ENCODE data around the gene MCRIP1. TPM values are rescaled to one million over a fixed set of nuclear protein-coding genes. Genes with fewer than 3 reads are reported as not detected.
"Not testable (repeated sequence)": the region's sequence is repeated elsewhere in the genome, so short reads cannot be mapped to it uniquely, and the experiment has no call there.

MCRIP1 gene
- total RNA-seq, 1 experiment from 2014 or later: 126 TPM

DNA sequence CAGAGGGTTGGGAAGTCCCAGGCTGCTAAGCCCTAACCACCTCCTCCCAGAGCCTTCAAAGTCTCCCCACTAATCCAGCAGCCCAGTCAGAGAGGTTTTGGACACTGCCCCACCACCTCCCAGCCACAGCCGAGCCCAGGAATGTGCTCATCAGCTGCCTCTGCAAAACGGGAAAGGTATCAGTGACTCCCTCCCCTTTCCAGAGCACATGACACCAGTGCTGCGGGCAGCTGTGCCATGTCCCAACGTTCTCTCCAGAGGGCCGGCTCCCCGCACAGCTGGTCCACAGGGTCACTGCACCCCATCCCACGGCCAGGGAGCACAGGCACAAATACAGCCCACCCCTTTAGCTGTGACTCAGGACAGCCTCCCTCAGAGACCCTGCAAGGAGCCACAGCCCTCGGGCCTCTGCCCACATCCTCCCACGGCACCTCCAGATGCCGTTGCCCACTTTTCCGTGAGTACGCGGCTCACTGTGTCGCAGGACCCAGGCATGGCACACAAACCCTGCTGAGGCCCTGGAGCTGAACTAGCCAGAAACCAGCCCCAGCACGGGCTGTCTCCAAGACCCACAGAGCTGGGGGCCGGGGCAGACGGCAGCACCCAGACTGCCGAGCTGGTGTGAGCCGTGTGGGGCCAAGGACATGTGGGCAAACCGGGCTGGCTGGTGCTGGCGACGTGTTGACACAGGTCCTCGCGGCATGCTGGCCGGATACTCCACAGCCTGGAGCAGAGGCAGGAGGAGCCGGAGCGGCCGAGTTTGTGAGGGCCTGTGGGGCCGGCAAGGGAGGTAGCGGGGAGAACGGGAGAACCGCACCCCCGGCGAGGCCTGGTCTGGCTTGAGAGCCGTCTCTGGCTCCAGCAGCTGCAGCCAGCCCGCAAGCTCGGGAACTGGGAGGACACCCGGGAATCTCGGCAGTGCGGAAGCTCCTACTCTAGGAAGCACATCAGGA lies 8.0 kb upstream of the MCRIP1 start (continued):
- TF ChIP-seq KAT7 (CRISPR knock-in tag; IDR thresholded peaks at IDR 0.05; ENCODE audit: borderline replicate concordance) (no peak), NR1H2 (CRISPR knock-in tag; IDR thresholded peaks at IDR 0.05) (no peak)

DNA sequence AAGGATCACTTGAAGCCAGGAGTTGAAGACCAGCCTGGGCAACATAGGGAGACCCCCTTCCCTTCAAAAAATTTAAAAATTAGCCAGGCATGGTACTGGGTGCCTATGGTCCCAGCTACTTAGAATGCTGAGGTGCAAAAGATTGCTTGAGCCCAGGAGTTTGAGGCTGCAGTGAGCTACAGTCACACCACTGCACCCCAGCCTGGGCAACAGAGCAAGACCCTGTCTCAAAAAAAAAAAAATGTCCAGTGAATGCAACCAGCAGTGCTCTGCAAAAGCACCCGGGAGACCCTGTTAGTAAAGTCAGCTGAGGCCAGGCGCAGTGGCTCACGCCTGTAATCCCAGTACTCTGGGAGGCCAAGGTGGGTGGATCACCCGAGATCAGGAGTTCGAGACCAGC lies 7.0 kb upstream of the MCRIP1 start:
- POLR2A ChIA-PET; H3K4me3 Mint-ChIP-seq; DNase-seq (ENCODE audit: low spot score); H3K4me1 Mint-ChIP-seq; H3K27ac Mint-ChIP-seq; ATAC-seq; H3K9me3 Mint-ChIP-seq; H3K27me3 Mint-ChIP-seq (ENCODE audit: low read depth): not testable (repeated sequence)
- CTCF ChIA-PET: interaction anchor here (1.3 to 1.8 kb wide), 3 partner anchors 12 to 156 kb away, joined by 3 to 6 read pairs (median 3); no protein-coding TSS in a partner anchor
- H3K36me3 Mint-ChIP-seq: peaks cover 12% of the 10 kb centered on the region

DNA sequence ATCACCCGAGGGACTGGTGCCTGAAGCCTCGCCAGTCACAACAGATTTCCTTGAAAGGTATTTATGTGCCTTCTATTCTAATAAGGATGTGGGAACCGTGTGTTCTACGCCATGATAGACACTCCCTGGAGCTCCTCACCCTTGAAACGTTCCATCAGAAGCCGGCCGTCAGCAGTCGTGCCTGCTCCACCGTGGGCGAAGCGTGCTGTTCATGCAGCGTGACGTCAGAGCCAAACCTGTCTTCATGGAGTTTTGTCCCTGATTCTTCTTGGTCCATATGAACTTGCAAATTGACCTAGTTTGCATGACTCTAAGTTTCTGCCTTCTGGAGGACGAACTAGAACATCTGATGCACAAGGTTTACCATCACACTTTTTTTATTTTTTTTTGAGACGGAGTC lies 6.2 kb upstream of the MCRIP1 start:
- H3K4me3 Mint-ChIP-seq: no peak overlapping the region
- POLR2A ChIA-PET: interaction anchor here (0.6 kb wide), 1 partner anchor 8 kb away, joined by 3 read pairs; no protein-coding TSS in a partner anchor
- CTCF ChIA-PET: interaction anchor here (1.3 kb wide), 2 partner anchors 17 to 157 kb away, joined by 3 read pairs; no protein-coding TSS in a partner anchor
- ATAC-seq: no peak
- H3K36me3 Mint-ChIP-seq: peaks cover 5% of the 10 kb centered on the region
- no peak overlapping the region for H3K27ac Mint-ChIP-seq
- H3K27me3 Mint-ChIP-seq (ENCODE audit: low read depth): no peaks in the 10 kb centered on the region
- no peaks in the 10 kb centered on the region for H3K9me3 Mint-ChIP-seq
- TF ChIP-seq NR3C1 (CRISPR knock-in tag; conservative IDR thresholded peaks at IDR 0.05; ENCODE audit: low read depth): no peak
- TF ChIP-seq, protein P1, sequence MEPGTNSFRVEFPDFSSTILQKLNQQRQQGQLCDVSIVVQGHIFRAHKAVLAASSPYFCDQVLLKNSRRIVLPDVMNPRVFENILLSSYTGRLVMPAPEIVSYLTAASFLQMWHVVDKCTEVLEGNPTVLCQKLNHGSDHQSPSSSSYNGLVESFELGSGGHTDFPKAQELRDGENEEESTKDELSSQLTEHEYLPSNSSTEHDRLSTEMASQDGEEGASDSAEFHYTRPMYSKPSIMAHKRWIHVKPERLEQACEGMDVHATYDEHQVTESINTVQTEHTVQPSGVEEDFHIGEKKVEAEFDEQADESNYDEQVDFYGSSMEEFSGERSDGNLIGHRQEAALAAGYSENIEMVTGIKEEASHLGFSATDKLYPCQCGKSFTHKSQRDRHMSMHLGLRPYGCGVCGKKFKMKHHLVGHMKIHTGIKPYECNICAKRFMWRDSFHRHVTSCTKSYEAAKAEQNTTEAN (CRISPR knock-in tag; IDR thresholded peaks at IDR 0.05): no peak
- TF ChIP-seq, protein P2, sequence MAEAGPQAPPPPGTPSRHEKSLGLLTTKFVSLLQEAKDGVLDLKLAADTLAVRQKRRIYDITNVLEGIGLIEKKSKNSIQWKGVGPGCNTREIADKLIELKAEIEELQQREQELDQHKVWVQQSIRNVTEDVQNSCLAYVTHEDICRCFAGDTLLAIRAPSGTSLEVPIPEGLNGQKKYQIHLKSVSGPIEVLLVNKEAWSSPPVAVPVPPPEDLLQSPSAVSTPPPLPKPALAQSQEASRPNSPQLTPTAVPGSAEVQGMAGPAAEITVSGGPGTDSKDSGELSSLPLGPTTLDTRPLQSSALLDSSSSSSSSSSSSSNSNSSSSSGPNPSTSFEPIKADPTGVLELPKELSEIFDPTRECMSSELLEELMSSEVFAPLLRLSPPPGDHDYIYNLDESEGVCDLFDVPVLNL (CRISPR knock-in tag; IDR thresholded peaks at IDR 0.05; ENCODE audit: borderline replicate concordance, low read depth): no peak
- no peak for TF ChIP-seq ZNF263 (CRISPR knock-in tag; IDR thresholded peaks at IDR 0.05; ENCODE audit: low read depth)
- TF ChIP-seq, protein P3, sequence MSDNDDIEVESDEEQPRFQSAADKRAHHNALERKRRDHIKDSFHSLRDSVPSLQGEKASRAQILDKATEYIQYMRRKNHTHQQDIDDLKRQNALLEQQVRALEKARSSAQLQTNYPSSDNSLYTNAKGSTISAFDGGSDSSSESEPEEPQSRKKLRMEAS (CRISPR knock-in tag; IDR thresholded peaks at IDR 0.05): no peak
- no peak for TF ChIP-seq ZNF138 (CRISPR knock-in tag; conservative IDR thresholded peaks at IDR 0.05)
- TF ChIP-seq, protein P4, sequence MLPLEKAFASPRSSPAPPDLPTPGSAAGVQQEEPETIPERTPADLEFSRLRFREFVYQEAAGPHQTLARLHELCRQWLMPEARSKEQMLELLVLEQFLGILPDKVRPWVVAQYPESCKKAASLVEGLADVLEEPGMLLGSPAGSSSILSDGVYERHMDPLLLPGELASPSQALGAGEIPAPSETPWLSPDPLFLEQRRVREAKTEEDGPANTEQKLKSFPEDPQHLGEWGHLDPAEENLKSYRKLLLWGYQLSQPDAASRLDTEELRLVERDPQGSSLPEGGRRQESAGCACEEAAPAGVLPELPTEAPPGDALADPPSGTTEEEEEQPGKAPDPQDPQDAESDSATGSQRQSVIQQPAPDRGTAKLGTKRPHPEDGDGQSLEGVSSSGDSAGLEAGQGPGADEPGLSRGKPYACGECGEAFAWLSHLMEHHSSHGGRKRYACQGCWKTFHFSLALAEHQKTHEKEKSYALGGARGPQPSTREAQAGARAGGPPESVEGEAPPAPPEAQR (CRISPR knock-in tag; IDR thresholded peaks at IDR 0.05): no peak
- TF ChIP-seq, protein P5, sequence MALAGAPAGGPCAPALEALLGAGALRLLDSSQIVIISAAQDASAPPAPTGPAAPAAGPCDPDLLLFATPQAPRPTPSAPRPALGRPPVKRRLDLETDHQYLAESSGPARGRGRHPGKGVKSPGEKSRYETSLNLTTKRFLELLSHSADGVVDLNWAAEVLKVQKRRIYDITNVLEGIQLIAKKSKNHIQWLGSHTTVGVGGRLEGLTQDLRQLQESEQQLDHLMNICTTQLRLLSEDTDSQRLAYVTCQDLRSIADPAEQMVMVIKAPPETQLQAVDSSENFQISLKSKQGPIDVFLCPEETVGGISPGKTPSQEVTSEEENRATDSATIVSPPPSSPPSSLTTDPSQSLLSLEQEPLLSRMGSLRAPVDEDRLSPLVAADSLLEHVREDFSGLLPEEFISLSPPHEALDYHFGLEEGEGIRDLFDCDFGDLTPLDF (CRISPR knock-in tag; IDR thresholded peaks at IDR 0.05): no peak
- TF ChIP-seq ETV6 (CRISPR knock-in tag; IDR thresholded peaks at IDR 0.05): no peak
- TF ChIP-seq, protein P6, sequence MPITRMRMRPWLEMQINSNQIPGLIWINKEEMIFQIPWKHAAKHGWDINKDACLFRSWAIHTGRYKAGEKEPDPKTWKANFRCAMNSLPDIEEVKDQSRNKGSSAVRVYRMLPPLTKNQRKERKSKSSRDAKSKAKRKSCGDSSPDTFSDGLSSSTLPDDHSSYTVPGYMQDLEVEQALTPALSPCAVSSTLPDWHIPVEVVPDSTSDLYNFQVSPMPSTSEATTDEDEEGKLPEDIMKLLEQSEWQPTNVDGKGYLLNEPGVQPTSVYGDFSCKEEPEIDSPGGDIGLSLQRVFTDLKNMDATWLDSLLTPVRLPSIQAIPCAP (CRISPR knock-in tag; IDR thresholded peaks at IDR 0.05): no peak
- TF ChIP-seq GRHL2 (CRISPR knock-in tag; IDR thresholded peaks at IDR 0.05; ENCODE audit: insufficient replicate concordance, severe bottlenecking): no peak
- no peak for TF ChIP-seq RELA (CRISPR knock-in tag; IDR thresholded peaks at IDR 0.05; ENCODE audit: borderline replicate concordance)
- TF ChIP-seq, protein P7, sequence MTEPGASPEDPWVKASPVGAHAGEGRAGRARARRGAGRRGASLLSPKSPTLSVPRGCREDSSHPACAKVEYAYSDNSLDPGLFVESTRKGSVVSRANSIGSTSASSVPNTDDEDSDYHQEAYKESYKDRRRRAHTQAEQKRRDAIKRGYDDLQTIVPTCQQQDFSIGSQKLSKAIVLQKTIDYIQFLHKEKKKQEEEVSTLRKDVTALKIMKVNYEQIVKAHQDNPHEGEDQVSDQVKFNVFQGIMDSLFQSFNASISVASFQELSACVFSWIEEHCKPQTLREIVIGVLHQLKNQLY (CRISPR knock-in tag; IDR thresholded peaks at IDR 0.05): no peak
- no peak for TF ChIP-seq ZNF121 (CRISPR knock-in tag; IDR thresholded peaks at IDR 0.05)
- no peak for TF ChIP-seq ZNF396 (CRISPR knock-in tag; IDR thresholded peaks at IDR 0.05; ENCODE audit: borderline replicate concordance)
- TF ChIP-seq, protein P8, sequence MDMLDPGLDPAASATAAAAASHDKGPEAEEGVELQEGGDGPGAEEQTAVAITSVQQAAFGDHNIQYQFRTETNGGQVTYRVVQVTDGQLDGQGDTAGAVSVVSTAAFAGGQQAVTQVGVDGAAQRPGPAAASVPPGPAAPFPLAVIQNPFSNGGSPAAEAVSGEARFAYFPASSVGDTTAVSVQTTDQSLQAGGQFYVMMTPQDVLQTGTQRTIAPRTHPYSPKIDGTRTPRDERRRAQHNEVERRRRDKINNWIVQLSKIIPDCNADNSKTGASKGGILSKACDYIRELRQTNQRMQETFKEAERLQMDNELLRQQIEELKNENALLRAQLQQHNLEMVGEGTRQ (CRISPR knock-in tag; IDR thresholded peaks at IDR 0.05): no peak
- TF ChIP-seq MYBL2 (CRISPR knock-in tag; IDR thresholded peaks at IDR 0.05): no peak
- H3K4me1 Mint-ChIP-seq: no peaks in the 10 kb centered on the region
- DNase-seq (ENCODE audit: low spot score): no peak
